ENCODE measurements around the gene SYCP2.

SYCP2 gene

GRCh38 chr20:59945731-59946130 lies 12.3 kb upstream of the SYCP2 start:
- H3K4me1 ChIP-seq: peaks cover 19% of the 10 kb centered on the region
- H3K36me3 ChIP-seq: peaks cover 29% of the 10 kb centered on the region
- no peak overlapping the region for H3K27ac ChIP-seq
- no peak overlapping the region for H3K4me2 ChIP-seq
- H3K27me3 ChIP-seq: no peaks in the 10 kb centered on the region
- no peak overlapping the region for H3K4me3 ChIP-seq
- no peak overlapping the region for H3K9ac ChIP-seq
- H3K9me3 ChIP-seq: no peaks in the 10 kb centered on the region
- TF ChIP-seq Cebpa-rat (IDR thresholded peaks at IDR 0.05): no peak
- no peaks in the 10 kb centered on the region for H4K20me1 ChIP-seq

DNA sequence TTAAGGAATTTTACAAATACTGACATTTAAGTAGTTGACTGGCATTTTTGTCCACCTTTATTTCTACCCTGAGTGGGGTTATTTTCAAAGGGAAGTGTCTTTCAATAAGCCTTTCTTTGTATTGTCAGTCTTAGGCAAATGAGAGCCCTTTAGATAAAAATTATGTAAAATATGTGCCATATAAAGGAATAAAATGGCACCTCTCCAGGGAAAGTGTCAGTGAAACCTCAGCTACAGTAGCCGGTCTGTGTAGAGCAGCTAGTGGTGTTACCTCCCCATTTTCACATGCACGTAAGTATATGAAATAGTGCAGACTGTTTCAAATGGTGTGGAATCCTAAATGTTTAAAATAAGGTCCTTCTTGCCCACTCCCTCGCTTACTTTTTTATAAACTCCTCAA lies 11.7 kb upstream of the SYCP2 start:
- no peaks in the 10 kb centered on the region for H4K20me1 ChIP-seq
- H3K4me2 ChIP-seq: no peak overlapping the region
- no peak overlapping the region for H3K27ac ChIP-seq
- H3K9ac ChIP-seq: no peak overlapping the region
- H3K36me3 ChIP-seq: peaks cover 29% of the 10 kb centered on the region
- H3K27me3 ChIP-seq: no peaks in the 10 kb centered on the region
- H3K4me3 ChIP-seq: no peak overlapping the region
- no peaks in the 10 kb centered on the region for H3K9me3 ChIP-seq
- H3K4me1 ChIP-seq: peaks cover 19% of the 10 kb centered on the region
- TF ChIP-seq Cebpa-rat (IDR thresholded peaks at IDR 0.05): no peak

DNA sequence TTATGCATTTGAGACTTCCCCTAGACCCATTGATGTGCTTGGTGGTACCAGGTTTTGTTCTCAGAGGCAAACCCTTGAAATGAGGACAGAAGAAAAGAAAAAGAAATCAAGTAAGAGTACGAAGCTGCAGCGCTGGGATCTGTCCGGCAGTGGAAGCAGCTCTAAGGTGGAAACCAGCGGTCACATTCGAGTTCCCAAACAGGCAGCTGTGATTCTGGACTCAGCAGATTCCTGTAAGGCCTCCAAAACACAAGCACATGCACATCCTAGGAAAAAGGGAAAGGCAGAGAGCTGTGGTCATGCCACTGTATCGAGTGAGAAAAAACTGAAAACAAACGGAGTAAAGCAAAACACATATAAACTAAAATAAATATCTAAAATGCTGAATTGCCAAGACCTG lies 11.3 kb upstream of the SYCP2 start:
- H3K27ac ChIP-seq: no peak overlapping the region
- H3K36me3 ChIP-seq: peaks cover 29% of the 10 kb centered on the region

GRCh38 chr20:59942245-59942644 lies 8.8 kb upstream of the SYCP2 start:
- Histone ChIP-seq H3K36me3 (peaks cover 29% of the 10 kb centered on the region), H3K9ac (no peak overlapping the region), H3K4me1 (peaks cover 36% of the 10 kb centered on the region), H3K9me3 (no peaks in the 10 kb centered on the region), H4K20me1 (peaks cover 24% of the 10 kb centered on the region; the same call in 1 of the 2 replicates), H3K27me3 (no peaks in the 10 kb centered on the region), H3K4me2 (peak overlapping the region; percentile 81), H3K4me3 (no peak overlapping the region), H3K27ac (no peak overlapping the region)
- no peak for TF ChIP-seq Cebpa-rat (IDR thresholded peaks at IDR 0.05)

More for the DNA sequence above, 11.3 kb upstream of the SYCP2 start:
- no peak for TF ChIP-seq Cebpa-rat (IDR thresholded peaks at IDR 0.05)
- H3K4me3 ChIP-seq: no peak overlapping the region
- H3K9ac ChIP-seq: no peak overlapping the region
- H4K20me1 ChIP-seq: no peaks in the 10 kb centered on the region
- peaks cover 19% of the 10 kb centered on the region for H3K4me1 ChIP-seq
- no peak overlapping the region for H3K4me2 ChIP-seq
- H3K27me3 ChIP-seq: no peaks in the 10 kb centered on the region
- no peaks in the 10 kb centered on the region for H3K9me3 ChIP-seq

GRCh38 chr20:59940956-59941294 lies 7.5 kb upstream of the SYCP2 start:
- no peaks in the 10 kb centered on the region for H3K27me3 ChIP-seq
- no peaks in the 10 kb centered on the region for H3K9me3 ChIP-seq
- H3K4me3 ChIP-seq: peak overlapping the region; percentile 85
- peaks cover 48% of the 10 kb centered on the region for H3K4me1 ChIP-seq
- peaks cover 30% of the 10 kb centered on the region for H3K36me3 ChIP-seq
- H4K20me1 ChIP-seq: peaks cover 37% of the 10 kb centered on the region; the same call in 1 of the 2 replicates
- H3K4me2 ChIP-seq: peak overlapping the region; percentile 81
- H3K9ac ChIP-seq: peak overlapping the region; percentile 84
- H3K27ac ChIP-seq: peak overlapping the region; percentile 80
- no peak for TF ChIP-seq Cebpa-rat (IDR thresholded peaks at IDR 0.05)

GRCh38 chr20:59940129-59940955 lies 6.9 kb upstream of the SYCP2 start, which contains the start of the genes FAM217B and PPP1R3D:
Gene FAM217B (plus strand): TSS chr20:59940389. CDS start chr20:59943944, 3,555 bp downstream.
Gene PPP1R3D (minus strand): TSS chr20:59940305. CDS start chr20:59939931, 374 bp downstream.
- TF ChIP-seq Cebpa-rat (IDR thresholded peaks at IDR 0.05): no peak
- Histone ChIP-seq H3K4me2 (peak within 1 kb of the TSS; percentile 81), H3K9me3 (no peaks in the 10 kb centered on the region), H3K4me1 (peaks cover 48% of the 10 kb centered on the region), H3K9ac (peak within 1 kb of the TSS; percentile 84), H4K20me1 (peaks cover 43% of the 10 kb centered on the region), H3K36me3 (peaks cover 31% of the 10 kb centered on the region), H3K27ac (peak within 1 kb of the TSS; percentile 80), H3K4me3 (peak within 1 kb of the TSS; percentile 85), H3K27me3 (no peaks in the 10 kb centered on the region)

DNA sequence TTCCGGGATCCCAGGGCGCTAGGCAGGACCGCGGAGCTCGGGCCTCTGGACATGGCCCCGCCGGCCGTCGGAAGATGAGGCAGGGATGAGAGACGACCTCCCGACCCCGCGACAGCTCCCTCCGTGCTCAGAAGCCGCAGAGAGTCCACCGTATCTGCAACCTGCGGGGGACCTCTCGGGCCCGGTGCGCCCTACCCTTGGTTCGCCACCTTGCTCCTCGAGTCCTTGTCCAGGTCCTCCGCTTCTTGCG lies 6.4 kb upstream of the SYCP2 start:
- H3K4me3 ChIP-seq: peak overlapping the region; percentile 85
- H3K36me3 ChIP-seq: peaks cover 26% of the 10 kb centered on the region
- peak overlapping the region; percentile 81 for H3K4me2 ChIP-seq
- H3K9ac ChIP-seq: peak overlapping the region; percentile 84
- no peak for TF ChIP-seq Cebpa-rat (IDR thresholded peaks at IDR 0.05)
- no peaks in the 10 kb centered on the region for H3K9me3 ChIP-seq
- peak overlapping the region; percentile 80 for H3K27ac ChIP-seq
- H4K20me1 ChIP-seq: peaks cover 46% of the 10 kb centered on the region
- H3K27me3 ChIP-seq: no peaks in the 10 kb centered on the region
- H3K4me1 ChIP-seq: peaks cover 48% of the 10 kb centered on the region

DNA sequence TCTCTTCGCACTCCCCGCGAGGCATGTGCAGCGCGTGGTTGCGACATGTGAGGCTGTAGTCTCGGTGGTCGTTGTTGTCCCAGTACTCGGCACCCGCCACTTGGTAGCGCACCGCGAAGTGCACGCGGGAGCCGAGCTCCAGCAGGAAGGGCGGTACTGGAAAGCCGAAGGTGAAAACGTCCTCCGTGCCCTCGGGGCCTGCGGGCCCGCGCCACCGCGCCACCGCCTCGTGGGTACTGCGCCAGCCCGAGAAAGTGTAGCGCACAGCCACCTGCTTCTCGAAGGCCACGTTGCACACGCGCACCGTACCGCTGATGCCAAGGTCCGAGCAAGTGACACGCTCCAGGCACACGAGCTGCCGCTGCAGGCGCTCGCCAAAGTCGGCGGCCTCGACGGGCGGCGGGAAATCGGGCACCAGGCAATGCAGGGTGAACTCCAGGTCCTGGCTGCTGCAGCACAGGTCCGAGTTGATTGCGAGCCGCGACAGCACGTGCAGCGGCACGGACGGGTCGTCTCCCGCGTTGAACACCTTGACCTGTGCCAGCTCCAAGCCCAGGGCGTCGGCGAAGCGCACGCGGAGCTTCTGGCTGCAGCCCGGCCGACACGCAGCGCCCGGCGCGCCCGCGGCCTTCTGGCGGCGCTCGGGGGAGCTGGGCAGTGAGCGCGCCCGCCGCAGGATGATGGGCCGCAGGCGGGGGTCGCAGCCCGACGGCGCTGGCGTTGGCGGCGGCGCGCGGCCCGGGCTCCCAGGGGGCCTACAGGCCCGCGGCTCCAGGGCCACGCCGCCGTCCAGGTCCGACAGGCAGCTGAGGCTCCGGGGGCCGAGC lies 5.8 kb upstream of the SYCP2 start:
- H3K27ac ChIP-seq: peak overlapping the region; percentile 80
- H3K4me3 ChIP-seq: peak overlapping the region; percentile 85
- TF ChIP-seq Cebpa-rat (IDR thresholded peaks at IDR 0.05): no peak

DNA sequence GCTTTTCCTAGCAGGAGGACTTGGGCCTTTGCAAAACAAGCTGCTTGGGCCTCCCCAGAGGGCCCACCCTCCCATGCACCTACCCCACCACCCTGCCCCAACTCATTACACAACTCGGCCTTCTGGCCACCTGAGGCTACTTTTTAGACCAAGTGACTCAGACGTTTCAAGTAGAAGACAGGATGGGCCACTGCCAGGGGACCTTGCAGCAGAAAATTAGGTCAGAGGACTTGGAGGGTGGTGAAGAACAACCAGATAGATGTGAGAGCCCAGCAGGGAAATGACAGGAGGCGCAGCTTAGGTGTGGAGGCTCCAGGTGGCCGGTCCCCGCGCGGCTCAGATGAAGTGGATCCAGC lies 5.2 kb upstream of the SYCP2 start:
- H3K4me2 ChIP-seq: peak overlapping the region; percentile 81
- no peak overlapping the region for H3K27ac ChIP-seq
- H3K9ac ChIP-seq: no peak overlapping the region

More for the DNA sequence above, 5.8 kb upstream of the SYCP2 start:
- Histone ChIP-seq H3K27me3 (no peaks in the 10 kb centered on the region), H3K9me3 (no peaks in the 10 kb centered on the region), H4K20me1 (peaks cover 46% of the 10 kb centered on the region), H3K4me2 (peak overlapping the region; percentile 81), H3K4me1 (peaks cover 48% of the 10 kb centered on the region), H3K9ac (peak overlapping the region; percentile 84), H3K36me3 (peaks cover 20% of the 10 kb centered on the region)

More for the DNA sequence above, 5.2 kb upstream of the SYCP2 start:
- peaks cover 48% of the 10 kb centered on the region for H3K4me1 ChIP-seq
- peaks cover 3% of the 10 kb centered on the region; the same call in 1 of the 2 replicates for H3K9me3 ChIP-seq
- H3K27me3 ChIP-seq: 0 out of 2 replicates have a peak, but pooled peaks cover 3% of the 10 kb centered on the region
- peaks cover 14% of the 10 kb centered on the region; the same call in 1 of the 2 replicates for H3K36me3 ChIP-seq
- peak overlapping the region; percentile 85 for H3K4me3 ChIP-seq
- peaks cover 46% of the 10 kb centered on the region for H4K20me1 ChIP-seq
- TF ChIP-seq Cebpa-rat (IDR thresholded peaks at IDR 0.05): no peak

All from BLaER1 (cell line).